ENCODE measurements around the gene WIPF2.
A peak's percentile ranks its signal among the peaks of the same experiment; 100 is the strongest.

WIPF2 gene

GRCh38 chr17:40182606-40183005 lies 36.5 kb upstream of the WIPF2 start:
- ChIA-PET CTCF (interaction anchor here (0.7 to 3.1 kb wide), 6 partner anchors 9 to 170 kb away, joined by 3 to 12 read pairs (median 6); no protein-coding TSS in a partner anchor), POLR2A (no interaction called here)
- Histone ChIP-seq H3K4me3 (ENCODE audit: low read depth, low read length) (no peak overlapping the region), H3K36me3 (ENCODE audit: control insufficient read depth in 2 of 2, insufficient read depth in 1 of 2, low read length in 2 of 2) (peaks cover 3 to 12% of the 10 kb centered on the region in 2 experiments; a peak in 2 of 3 replicates), H3K4me1 (ENCODE audit: control insufficient read depth, insufficient read depth, low read length) (peaks cover 6% of the 10 kb centered on the region), H3K9me3 (ENCODE audit: control insufficient read depth, insufficient read depth, low read depth, low read length) (no peaks in the 10 kb centered on the region), H3K27ac (ENCODE audit: extremely low read depth, low read depth, low read length) (no peak overlapping the region)
- TF ChIP-seq ZNF174 (tag by site-specific recombination; IDR thresholded peaks at IDR 0.05) = no peak
- TF ChIP-seq ZNF335 (tag by site-specific recombination; conservative IDR thresholded peaks at IDR 0.05) = no peak
- no peak for TF ChIP-seq ZNF449 (tag by site-specific recombination; IDR thresholded peaks at IDR 0.05)
- no peak for TF ChIP-seq ZNF155 (tag by site-specific recombination; IDR thresholded peaks at IDR 0.05)
- TF ChIP-seq ZNF768 (tag by site-specific recombination; IDR thresholded peaks at IDR 0.05) = no peak
- TF ChIP-seq GLIS2 (tag by site-specific recombination; IDR thresholded peaks at IDR 0.05) = no peak
- no peak for TF ChIP-seq YY1 (tag by site-specific recombination; IDR thresholded peaks at IDR 0.05)
- TF ChIP-seq ZNF112 (tag by site-specific recombination; IDR thresholded peaks at IDR 0.05) = no peak
- TF ChIP-seq, protein P1, sequence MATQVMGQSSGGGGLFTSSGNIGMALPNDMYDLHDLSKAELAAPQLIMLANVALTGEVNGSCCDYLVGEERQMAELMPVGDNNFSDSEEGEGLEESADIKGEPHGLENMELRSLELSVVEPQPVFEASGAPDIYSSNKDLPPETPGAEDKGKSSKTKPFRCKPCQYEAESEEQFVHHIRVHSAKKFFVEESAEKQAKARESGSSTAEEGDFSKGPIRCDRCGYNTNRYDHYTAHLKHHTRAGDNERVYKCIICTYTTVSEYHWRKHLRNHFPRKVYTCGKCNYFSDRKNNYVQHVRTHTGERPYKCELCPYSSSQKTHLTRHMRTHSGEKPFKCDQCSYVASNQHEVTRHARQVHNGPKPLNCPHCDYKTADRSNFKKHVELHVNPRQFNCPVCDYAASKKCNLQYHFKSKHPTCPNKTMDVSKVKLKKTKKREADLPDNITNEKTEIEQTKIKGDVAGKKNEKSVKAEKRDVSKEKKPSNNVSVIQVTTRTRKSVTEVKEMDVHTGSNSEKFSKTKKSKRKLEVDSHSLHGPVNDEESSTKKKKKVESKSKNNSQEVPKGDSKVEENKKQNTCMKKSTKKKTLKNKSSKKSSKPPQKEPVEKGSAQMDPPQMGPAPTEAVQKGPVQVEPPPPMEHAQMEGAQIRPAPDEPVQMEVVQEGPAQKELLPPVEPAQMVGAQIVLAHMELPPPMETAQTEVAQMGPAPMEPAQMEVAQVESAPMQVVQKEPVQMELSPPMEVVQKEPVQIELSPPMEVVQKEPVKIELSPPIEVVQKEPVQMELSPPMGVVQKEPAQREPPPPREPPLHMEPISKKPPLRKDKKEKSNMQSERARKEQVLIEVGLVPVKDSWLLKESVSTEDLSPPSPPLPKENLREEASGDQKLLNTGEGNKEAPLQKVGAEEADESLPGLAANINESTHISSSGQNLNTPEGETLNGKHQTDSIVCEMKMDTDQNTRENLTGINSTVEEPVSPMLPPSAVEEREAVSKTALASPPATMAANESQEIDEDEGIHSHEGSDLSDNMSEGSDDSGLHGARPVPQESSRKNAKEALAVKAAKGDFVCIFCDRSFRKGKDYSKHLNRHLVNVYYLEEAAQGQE (tag by site-specific recombination; IDR thresholded peaks at IDR 0.05) = no peak
- TF ChIP-seq, protein P2, sequence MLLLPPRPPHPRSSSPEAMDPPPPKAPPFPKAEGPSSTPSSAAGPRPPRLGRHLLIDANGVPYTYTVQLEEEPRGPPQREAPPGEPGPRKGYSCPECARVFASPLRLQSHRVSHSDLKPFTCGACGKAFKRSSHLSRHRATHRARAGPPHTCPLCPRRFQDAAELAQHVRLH (tag by site-specific recombination; IDR thresholded peaks at IDR 0.05) = no peak
- no peak for TF ChIP-seq ZNF510 (tag by site-specific recombination; IDR thresholded peaks at IDR 0.05; ENCODE audit: insufficient replicate concordance)
- no peak for TF ChIP-seq IKZF3 (tag by site-specific recombination; IDR thresholded peaks at IDR 0.05)

DNA sequence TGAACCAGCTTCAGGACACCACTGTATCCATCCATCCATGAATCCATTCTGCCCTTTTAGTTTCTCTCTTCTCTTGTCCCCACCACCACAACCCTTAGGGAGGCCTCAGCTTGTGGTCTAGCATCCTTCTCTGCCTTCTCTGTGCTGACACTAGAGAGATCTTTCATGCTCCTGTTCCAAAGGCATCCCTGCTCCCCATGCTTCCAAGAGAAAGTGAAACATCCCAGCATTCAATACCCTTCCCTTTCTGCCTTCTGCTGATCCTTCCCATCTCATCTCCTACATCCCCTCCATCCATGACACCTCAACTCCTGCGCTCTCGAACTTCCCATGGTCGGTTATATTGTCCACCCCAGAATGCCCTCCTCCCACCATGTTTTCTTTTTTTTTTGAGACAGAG lies 31.9 kb upstream of the WIPF2 start:
- CTCF ChIA-PET = interaction anchor here (0.6 to 1.9 kb wide), 3 partner anchors 19 to 174 kb away, joined by 3 to 6 read pairs (median 3); no protein-coding TSS in a partner anchor
- Histone ChIP-seq H3K9me3 (ENCODE audit: control insufficient read depth, insufficient read depth, low read depth, low read length) (no peaks in the 10 kb centered on the region), H3K36me3 (ENCODE audit: control insufficient read depth in 2 of 2, insufficient read depth in 1 of 2, low read length in 2 of 2) (peaks cover 3 to 25% of the 10 kb centered on the region in 2 experiments; a peak in 2 of 3 replicates), H3K4me3 (ENCODE audit: low read depth, low read length) (no peak overlapping the region), H3K27ac (ENCODE audit: extremely low read depth, low read depth, low read length) (no peak overlapping the region), H3K4me1 (ENCODE audit: control insufficient read depth, insufficient read depth, low read length) (no peaks in the 10 kb centered on the region)
- POLR2A ChIA-PET = no interaction called here
- no peak for TF ChIP-seq ZNF530 (tag by site-specific recombination; IDR thresholded peaks at IDR 0.05; ENCODE audit: low read depth)
- TF ChIP-seq PRDM1 (tag by site-specific recombination; IDR thresholded peaks at IDR 0.05) = peak; percentile 61
- TF ChIP-seq ZBTB6 (tag by site-specific recombination; IDR thresholded peaks at IDR 0.05) = peak; percentile 25; the same call in 1 of the 2 replicates
- no peak for TF ChIP-seq SCRT1 (tag by site-specific recombination; IDR thresholded peaks at IDR 0.05; ENCODE audit: borderline replicate concordance)
- peak; percentile 53 for TF ChIP-seq ZNF600 (tag by site-specific recombination; IDR thresholded peaks at IDR 0.05)
- TF ChIP-seq, protein P3, sequence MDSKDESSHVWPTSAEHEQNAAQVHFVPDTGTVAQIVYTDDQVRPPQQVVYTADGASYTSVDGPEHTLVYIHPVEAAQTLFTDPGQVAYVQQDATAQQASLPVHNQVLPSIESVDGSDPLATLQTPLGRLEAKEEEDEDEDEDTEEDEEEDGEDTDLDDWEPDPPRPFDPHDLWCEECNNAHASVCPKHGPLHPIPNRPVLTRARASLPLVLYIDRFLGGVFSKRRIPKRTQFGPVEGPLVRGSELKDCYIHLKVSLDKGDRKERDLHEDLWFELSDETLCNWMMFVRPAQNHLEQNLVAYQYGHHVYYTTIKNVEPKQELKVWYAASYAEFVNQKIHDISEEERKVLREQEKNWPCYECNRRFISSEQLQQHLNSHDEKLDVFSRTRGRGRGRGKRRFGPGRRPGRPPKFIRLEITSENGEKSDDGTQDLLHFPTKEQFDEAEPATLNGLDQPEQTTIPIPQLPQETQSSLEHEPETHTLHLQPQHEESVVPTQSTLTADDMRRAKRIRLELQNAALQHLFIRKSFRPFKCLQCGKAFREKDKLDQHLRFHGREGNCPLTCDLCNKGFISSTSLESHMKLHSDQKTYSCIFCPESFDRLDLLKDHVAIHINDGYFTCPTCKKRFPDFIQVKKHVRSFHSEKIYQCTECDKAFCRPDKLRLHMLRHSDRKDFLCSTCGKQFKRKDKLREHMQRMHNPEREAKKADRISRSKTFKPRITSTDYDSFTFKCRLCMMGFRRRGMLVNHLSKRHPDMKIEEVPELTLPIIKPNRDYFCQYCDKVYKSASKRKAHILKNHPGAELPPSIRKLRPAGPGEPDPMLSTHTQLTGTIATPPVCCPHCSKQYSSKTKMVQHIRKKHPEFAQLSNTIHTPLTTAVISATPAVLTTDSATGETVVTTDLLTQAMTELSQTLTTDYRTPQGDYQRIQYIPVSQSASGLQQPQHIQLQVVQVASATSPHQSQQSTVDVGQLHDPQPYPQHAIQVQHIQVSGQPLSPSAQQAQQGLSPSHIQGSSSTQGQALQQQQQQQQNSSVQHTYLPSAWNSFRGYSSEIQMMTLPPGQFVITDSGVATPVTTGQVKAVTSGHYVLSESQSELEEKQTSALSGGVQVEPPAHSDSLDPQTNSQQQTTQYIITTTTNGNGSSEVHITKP (tag by site-specific recombination; IDR thresholded peaks at IDR 0.05) = no peak
- TF ChIP-seq ZBTB1 (tag by site-specific recombination; IDR thresholded peaks at IDR 0.05) = no peak
- 0 out of 2 replicates have a peak, but pooled peaks have one; percentile 23 for TF ChIP-seq ZNF366 (tag by site-specific recombination; conservative IDR thresholded peaks at IDR 0.05)
- no peak for TF ChIP-seq EGR2 (tag by site-specific recombination; IDR thresholded peaks at IDR 0.05; ENCODE audit: low read depth)
- TF ChIP-seq ZNF114 (tag by site-specific recombination; IDR thresholded peaks at IDR 0.05) = no peak
- no peak for TF ChIP-seq ZFP3 (tag by site-specific recombination; IDR thresholded peaks at IDR 0.05; ENCODE audit: low read depth)
- no peak for TF ChIP-seq ZNF514 (tag by site-specific recombination; IDR thresholded peaks at IDR 0.05)
- no peak for TF ChIP-seq ZNF239 (tag by site-specific recombination; IDR thresholded peaks at IDR 0.05)
- peak; percentile 61; the same call in 1 of the 2 replicates for TF ChIP-seq ZBTB17 (tag by site-specific recombination; IDR thresholded peaks at IDR 0.05)
- no peak for TF ChIP-seq ZEB2 (tag by site-specific recombination; IDR thresholded peaks at IDR 0.05)
